Measurements from ENCODE around the gene TPM2. TPM values are rescaled to one million over a fixed set of nuclear protein-coding genes. Genes with fewer than 3 reads are reported as not detected.

TPM2 gene
- total and polyA plus RNA-seq, 4 experiments from 2014 or later: 0.79 to 79.6 (median 72.6) TPM; not detected in 1

DNA sequence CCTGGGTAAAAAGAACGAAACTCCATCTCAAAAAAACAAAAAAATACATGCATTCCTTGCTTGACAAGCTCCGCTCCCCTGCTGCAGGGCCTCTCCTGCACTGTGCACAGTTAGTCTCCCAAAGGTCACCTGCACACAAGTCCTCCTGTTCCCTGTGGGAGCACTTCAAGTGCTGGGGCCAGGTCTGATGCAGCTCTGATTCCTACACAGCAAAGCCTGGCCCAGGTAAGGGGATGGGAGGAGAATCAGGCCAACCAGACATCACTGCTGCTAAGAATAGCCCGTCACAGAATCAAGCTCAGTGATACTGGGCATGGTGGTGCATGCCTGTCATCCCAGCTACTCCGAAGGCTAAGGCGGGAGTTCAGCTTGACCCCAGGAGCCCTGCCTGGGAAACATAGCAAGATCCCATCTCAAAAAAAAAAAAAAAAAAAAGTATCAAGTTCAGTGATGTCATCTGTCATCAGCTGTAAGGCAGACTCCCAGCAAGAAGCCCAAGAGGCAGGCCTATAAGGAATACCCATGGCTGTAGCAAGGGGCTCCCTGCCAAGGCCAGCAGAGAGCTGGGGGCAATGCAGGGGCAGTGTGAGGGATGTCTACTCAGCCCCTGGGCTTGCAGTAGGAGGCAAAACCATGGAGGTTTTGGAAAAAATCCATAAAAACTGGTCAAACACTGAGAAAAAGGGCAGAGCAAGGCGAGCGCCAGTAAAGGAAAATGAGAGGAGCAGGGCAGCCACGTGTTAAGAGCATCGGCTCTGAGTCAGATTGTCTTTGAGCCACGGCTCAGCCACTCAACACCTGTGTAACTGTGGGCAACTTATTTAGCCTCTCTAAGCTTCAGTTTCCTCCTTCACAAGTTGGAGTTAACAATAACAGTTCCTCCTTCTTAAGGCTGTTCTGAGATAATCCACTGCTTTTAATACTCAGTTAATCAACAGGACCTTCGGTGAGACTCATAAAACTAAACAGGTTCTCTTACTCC is 3.2 kb downstream of the TPM2 start:
- intact Hi-C loops (cut with micrococcal nuclease): no loop called here
- no peaks in the 10 kb centered on the region for H3K27me3 ChIP-seq (ENCODE audit: insufficient read depth, low read length)
- H3K27ac ChIP-seq (ENCODE audit: low read depth, low read length): no peak overlapping the region
- ChIA-PET POLR2A (ENCODE audit: partially characterized antibody) (interaction anchor here (1.0 to 12.0 kb wide), 3 partner anchors 8 to 38 kb away, joined by 3 to 159 read pairs (median 13); partner anchors contain the start of gene SIT1), CTCF (ENCODE audit: partially characterized antibody) (interaction anchor here (0.7 to 2.3 kb wide), 5 partner anchors 8 to 78 kb away, joined by 3 to 35 read pairs (median 4); partner anchors contain the start of genes CCDC107 and RMRP)
- no peaks in the 10 kb centered on the region for H3K9me3 ChIP-seq (ENCODE audit: control insufficient read depth in 1 of 2, low read length in 2 of 2)
- H3K36me3 ChIP-seq (ENCODE audit: insufficient read depth, low read length): no peaks in the 10 kb centered on the region
- H3K4me3 Mint-ChIP-seq: no peak overlapping the region
- no peaks in the 10 kb centered on the region for H3K36me3 Mint-ChIP-seq
- H3K27me3 Mint-ChIP-seq: no peaks in the 10 kb centered on the region
- no peaks in the 10 kb centered on the region for H3K9me3 Mint-ChIP-seq
- H3K4me1 Mint-ChIP-seq: peaks cover 3 to 27% (median 11%) of the 10 kb centered on the region in 4 donors
- DNase-seq: no peak
- H3K4me1 ChIP-seq (ENCODE audit: insufficient read depth, low read length): peaks cover 5% of the 10 kb centered on the region
- H3K4me3 ChIP-seq (ENCODE audit: low read length in 2 of 2): no peak overlapping the region
- peak overlapping the region in 3 of 7 donors; percentile 13 to 48 (median 37) for H3K27ac Mint-ChIP-seq

DNA sequence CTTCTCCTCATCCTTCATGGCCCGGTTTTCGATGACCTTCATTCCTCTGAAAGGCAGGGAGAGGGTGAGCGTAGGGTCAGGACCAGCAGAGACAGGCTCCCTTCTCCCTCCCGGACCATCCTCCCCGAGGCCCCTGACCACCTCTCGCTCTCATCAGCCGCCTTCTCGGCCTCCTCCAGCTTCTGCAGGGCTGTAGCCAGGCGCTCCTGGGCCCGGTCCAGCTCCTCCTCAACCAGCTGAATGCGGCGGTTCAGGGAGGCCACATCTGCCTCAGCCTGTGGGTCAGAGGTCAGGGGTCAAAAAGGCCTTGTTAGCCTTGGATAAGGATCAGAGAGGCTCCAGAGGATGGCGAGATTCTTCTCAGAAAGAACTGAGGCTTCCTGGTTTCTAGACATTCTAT is 4.2 kb downstream of the TPM2 start:
- ChIA-PET POLR2A (ENCODE audit: partially characterized antibody) (no interaction called here), CTCF (ENCODE audit: partially characterized antibody) (interaction anchor here (1.1 to 1.7 kb wide), 2 partner anchors 11 to 28 kb away, joined by 3 to 14 read pairs; partner anchors contain the start of genes CCDC107 and RMRP)
- peaks cover 0 to 18% (median 8%) of the 10 kb centered on the region in 4 donors for H3K4me1 Mint-ChIP-seq
- no peaks in the 10 kb centered on the region for H3K27me3 ChIP-seq (ENCODE audit: insufficient read depth, low read length)
- H3K27ac Mint-ChIP-seq: peak overlapping the region in 1 of 7 donors; percentile 25
- H3K36me3 ChIP-seq (ENCODE audit: insufficient read depth, low read length): no peaks in the 10 kb centered on the region
- no peak overlapping the region for H3K4me3 ChIP-seq (ENCODE audit: low read length in 2 of 2)
- no peaks in the 10 kb centered on the region for H3K4me1 ChIP-seq (ENCODE audit: insufficient read depth, low read length)
- H3K4me3 Mint-ChIP-seq: no peak overlapping the region
- intact Hi-C loops (cut with micrococcal nuclease): no loop called here
- no peaks in the 10 kb centered on the region for H3K9me3 ChIP-seq (ENCODE audit: control insufficient read depth in 1 of 2, low read length in 2 of 2)
- no peaks in the 10 kb centered on the region for H3K9me3 Mint-ChIP-seq
- no peak overlapping the region for H3K27ac ChIP-seq (ENCODE audit: low read depth, low read length)
- H3K27me3 Mint-ChIP-seq: no peaks in the 10 kb centered on the region
- no peaks in the 10 kb centered on the region for H3K36me3 Mint-ChIP-seq
- DNase-seq: no peak

DNA sequence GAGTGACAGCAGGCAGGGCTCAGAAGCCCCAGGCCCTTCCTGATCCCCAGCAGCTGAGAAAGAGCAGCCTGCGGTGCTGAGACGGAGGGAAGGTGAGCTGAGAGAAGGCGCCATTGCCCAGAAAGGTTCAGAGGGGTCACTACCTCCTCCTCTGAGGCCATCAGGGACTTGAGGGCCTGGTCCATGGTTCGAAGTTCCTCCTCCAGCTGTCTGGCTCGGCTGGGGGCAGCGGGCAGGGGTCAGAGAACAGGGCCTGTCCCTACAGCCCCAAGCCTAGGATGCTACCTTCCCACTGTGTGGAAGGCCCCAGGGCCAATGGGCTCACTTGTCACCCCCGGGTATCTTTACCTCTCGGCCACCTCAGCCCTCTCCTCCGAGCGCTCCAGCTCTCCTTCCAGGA is 4.8 kb downstream of the TPM2 start:
- Histone ChIP-seq H3K27ac (ENCODE audit: low read depth, low read length) (no peak overlapping the region), H3K36me3 (ENCODE audit: insufficient read depth, low read length) (no peaks in the 10 kb centered on the region), H3K4me1 (ENCODE audit: insufficient read depth, low read length) (no peaks in the 10 kb centered on the region), H3K27me3 (ENCODE audit: insufficient read depth, low read length) (no peaks in the 10 kb centered on the region), H3K4me3 (ENCODE audit: low read length in 2 of 2) (no peak overlapping the region), H3K9me3 (ENCODE audit: control insufficient read depth in 1 of 2, low read length in 2 of 2) (no peaks in the 10 kb centered on the region)
- no peaks in the 10 kb centered on the region for H3K36me3 Mint-ChIP-seq
- DNase-seq: no peak
- intact Hi-C loops (cut with micrococcal nuclease): no loop called here
- H3K27me3 Mint-ChIP-seq: no peaks in the 10 kb centered on the region
- H3K4me3 Mint-ChIP-seq: no peak overlapping the region
- no peaks in the 10 kb centered on the region for H3K9me3 Mint-ChIP-seq
- ChIA-PET CTCF (ENCODE audit: partially characterized antibody) (interaction anchor here (1.1 to 2.9 kb wide), 2 partner anchors 11 to 27 kb away, joined by 3 to 24 read pairs; partner anchors contain the start of genes CCDC107 and RMRP), POLR2A (ENCODE audit: partially characterized antibody) (interaction anchor here (1.2 kb wide), 1 partner anchor 7 kb away, joined by 3 read pairs; no protein-coding TSS in a partner anchor)
- H3K27ac Mint-ChIP-seq: no peak overlapping the region
- peaks cover 0 to 18% (median 7%) of the 10 kb centered on the region in 4 donors for H3K4me1 Mint-ChIP-seq

DNA sequence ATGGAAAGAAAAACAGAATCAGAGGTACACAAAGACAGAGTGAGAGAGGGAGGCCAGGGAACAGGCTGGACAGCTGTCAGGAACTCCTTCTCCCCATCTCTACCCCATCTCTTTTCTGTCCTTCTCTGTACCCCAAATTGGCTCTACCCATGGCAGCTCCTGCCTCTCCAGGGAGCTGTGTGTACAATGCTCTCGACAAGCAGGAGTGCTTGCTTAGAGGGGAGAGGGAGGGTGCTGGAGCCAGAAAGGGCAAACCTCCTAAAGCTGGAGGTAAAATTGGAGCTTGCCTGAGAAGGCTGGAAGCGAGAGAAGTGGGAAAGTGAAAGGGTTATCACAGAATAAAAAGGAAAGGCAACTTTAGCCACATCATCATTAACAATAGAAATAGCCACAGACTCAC is 6.4 kb downstream of the TPM2 start:
- no peak overlapping the region for H3K4me3 ChIP-seq (ENCODE audit: low read length in 2 of 2)
- no peaks in the 10 kb centered on the region for H3K4me1 ChIP-seq (ENCODE audit: insufficient read depth, low read length)
- DNase-seq: no peak
- H3K36me3 ChIP-seq (ENCODE audit: insufficient read depth, low read length): no peaks in the 10 kb centered on the region
- H3K9me3 ChIP-seq (ENCODE audit: control insufficient read depth in 1 of 2, low read length in 2 of 2): no peaks in the 10 kb centered on the region
- no peaks in the 10 kb centered on the region for H3K27me3 Mint-ChIP-seq
- intact Hi-C loops (cut with micrococcal nuclease): no loop called here
- peak overlapping the region in 2 of 7 donors; percentile 66 to 69 for H3K27ac Mint-ChIP-seq
- POLR2A ChIA-PET (ENCODE audit: partially characterized antibody): interaction anchor here (0.9 to 1.7 kb wide), 4 partner anchors 11 to 66 kb away, joined by 3 to 5 read pairs (median 4); partner anchors contain the start of genes CD72, CREB3 and TLN1
- H3K36me3 Mint-ChIP-seq: no peaks in the 10 kb centered on the region
- no peaks in the 10 kb centered on the region for H3K27me3 ChIP-seq (ENCODE audit: insufficient read depth, low read length)
- CTCF ChIA-PET (ENCODE audit: partially characterized antibody): interaction anchor here (1.2 to 2.9 kb wide), 2 partner anchors 11 to 13 kb away, joined by 6 to 24 read pairs; no protein-coding TSS in a partner anchor
- H3K4me1 Mint-ChIP-seq: peaks cover 0 to 8% (median 1%) of the 10 kb centered on the region in 4 donors
- no peak overlapping the region for H3K27ac ChIP-seq (ENCODE audit: low read depth, low read length)
- no peak overlapping the region for H3K4me3 Mint-ChIP-seq
- no peaks in the 10 kb centered on the region for H3K9me3 Mint-ChIP-seq

DNA sequence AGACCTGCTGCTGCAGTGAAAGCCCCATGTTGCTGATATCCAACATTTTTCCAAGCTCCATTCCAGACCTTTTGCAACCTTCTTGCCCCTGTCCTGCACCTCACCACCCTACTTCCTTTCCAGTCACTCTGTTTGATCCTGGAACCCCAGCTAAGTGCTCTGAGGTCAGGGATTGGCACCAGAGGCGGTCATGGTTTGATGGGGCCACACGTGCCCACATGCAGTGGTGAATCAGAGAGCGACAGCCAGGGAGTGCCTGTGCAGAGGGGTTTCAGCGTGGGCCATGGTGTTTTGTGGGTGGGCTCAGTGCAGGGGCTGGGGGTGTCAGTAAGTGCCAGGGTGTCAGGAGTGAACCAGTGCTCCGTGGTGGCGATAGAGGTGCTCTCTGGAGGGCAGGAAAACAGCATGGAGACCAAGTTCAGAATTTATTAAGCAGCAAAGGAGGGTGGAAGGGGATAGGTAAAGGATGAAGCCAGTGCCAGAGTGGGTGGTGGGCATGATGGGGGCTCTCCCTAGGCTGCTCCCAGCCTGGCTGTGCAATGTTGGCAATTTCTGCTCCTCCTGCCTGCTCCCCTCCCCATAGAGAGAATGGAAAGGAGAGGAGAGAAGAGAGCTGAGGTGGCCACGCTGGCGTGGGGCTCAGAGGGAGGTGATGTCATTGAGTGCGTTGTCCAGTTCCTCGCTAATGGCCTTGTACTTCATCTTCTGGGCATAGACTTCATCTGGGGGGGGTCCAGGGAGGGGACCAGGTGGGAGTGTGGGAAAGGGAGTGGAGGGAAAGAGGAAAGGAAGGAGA is 7.0 kb downstream of the TPM2 start:
- no peak for DNase-seq
- no peak overlapping the region for H3K4me3 Mint-ChIP-seq
- POLR2A ChIA-PET (ENCODE audit: partially characterized antibody): interaction anchor here (0.9 to 1.7 kb wide), 3 partner anchors 12 to 49 kb away, joined by 3 to 4 read pairs (median 4); partner anchors contain the start of genes CREB3 and TLN1
- no peaks in the 10 kb centered on the region for H3K9me3 ChIP-seq (ENCODE audit: control insufficient read depth in 1 of 2, low read length in 2 of 2)
- no peaks in the 10 kb centered on the region for H3K27me3 Mint-ChIP-seq
- intact Hi-C loops (cut with micrococcal nuclease): no loop called here
- H3K36me3 ChIP-seq (ENCODE audit: insufficient read depth, low read length): no peaks in the 10 kb centered on the region
- no peak overlapping the region for H3K4me3 ChIP-seq (ENCODE audit: low read length in 2 of 2)
- H3K4me1 ChIP-seq (ENCODE audit: insufficient read depth, low read length): no peaks in the 10 kb centered on the region
- no peaks in the 10 kb centered on the region for H3K36me3 Mint-ChIP-seq
- H3K27ac Mint-ChIP-seq: peak overlapping the region in 2 of 7 donors; percentile 8 to 69
- CTCF ChIA-PET (ENCODE audit: partially characterized antibody): interaction anchor here (1.2 to 2.9 kb wide), 2 partner anchors 12 to 13 kb away, joined by 6 to 24 read pairs; no protein-coding TSS in a partner anchor
- H3K27me3 ChIP-seq (ENCODE audit: insufficient read depth, low read length): no peaks in the 10 kb centered on the region
- no peak overlapping the region for H3K27ac ChIP-seq (ENCODE audit: low read depth, low read length)
- no peaks in the 10 kb centered on the region for H3K9me3 Mint-ChIP-seq
- H3K4me1 Mint-ChIP-seq: peaks cover 0 to 5% (median 1%) of the 10 kb centered on the region in 4 donors

DNA sequence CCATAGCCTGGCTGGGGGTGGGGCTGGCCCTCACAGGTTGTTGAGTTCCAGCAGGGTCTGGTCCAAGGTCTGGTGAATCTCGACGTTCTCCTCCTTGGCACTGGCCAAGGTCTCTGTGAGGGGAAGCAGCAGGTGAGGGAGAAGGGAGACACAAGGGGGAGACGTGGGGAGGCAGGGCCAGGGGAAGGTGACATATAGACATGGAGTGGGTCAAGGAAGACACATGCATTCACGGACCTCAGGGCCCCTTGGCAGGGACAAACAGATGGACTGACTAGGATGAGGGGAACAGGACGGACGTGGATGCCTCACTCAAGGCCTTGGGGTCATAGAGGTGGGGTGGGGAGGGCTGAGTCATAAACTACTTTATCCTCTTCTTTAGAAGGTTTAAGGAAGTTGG is 7.7 kb downstream of the TPM2 start:
- Histone ChIP-seq H3K4me1 (ENCODE audit: insufficient read depth, low read length) (no peaks in the 10 kb centered on the region), H3K36me3 (ENCODE audit: insufficient read depth, low read length) (no peaks in the 10 kb centered on the region), H3K27ac (ENCODE audit: low read depth, low read length) (no peak overlapping the region), H3K9me3 (ENCODE audit: control insufficient read depth in 1 of 2, low read length in 2 of 2) (no peaks in the 10 kb centered on the region), H3K27me3 (ENCODE audit: insufficient read depth, low read length) (no peaks in the 10 kb centered on the region), H3K4me3 (ENCODE audit: low read length in 2 of 2) (no peak overlapping the region)
- Mint-ChIP-seq H3K27ac (peak overlapping the region in 1 of 7 donors; percentile 7), H3K4me3 (no peak overlapping the region), H3K9me3 (no peaks in the 10 kb centered on the region), H3K27me3 (no peaks in the 10 kb centered on the region), H3K4me1 (peaks cover 0 to 6% (median under 1%) of the 10 kb centered on the region in 4 donors), H3K36me3 (no peaks in the 10 kb centered on the region)
- CTCF ChIA-PET (ENCODE audit: partially characterized antibody): interaction anchor here (2.9 kb wide), 1 partner anchor 14 kb away, joined by 24 read pairs; no protein-coding TSS in a partner anchor
- POLR2A ChIA-PET (ENCODE audit: partially characterized antibody): no interaction called here
- no peak for DNase-seq
- intact Hi-C loops (cut with micrococcal nuclease): no loop called here
